Measurements from ENCODE around the gene PLCB1. TPM values are rescaled to one million over a fixed set of nuclear protein-coding genes. Genes with fewer than 3 reads are reported as not detected.

Gene PLCB1
- total RNA-seq, 1 experiment from 2014 or later: 4.4 TPM

DNA sequence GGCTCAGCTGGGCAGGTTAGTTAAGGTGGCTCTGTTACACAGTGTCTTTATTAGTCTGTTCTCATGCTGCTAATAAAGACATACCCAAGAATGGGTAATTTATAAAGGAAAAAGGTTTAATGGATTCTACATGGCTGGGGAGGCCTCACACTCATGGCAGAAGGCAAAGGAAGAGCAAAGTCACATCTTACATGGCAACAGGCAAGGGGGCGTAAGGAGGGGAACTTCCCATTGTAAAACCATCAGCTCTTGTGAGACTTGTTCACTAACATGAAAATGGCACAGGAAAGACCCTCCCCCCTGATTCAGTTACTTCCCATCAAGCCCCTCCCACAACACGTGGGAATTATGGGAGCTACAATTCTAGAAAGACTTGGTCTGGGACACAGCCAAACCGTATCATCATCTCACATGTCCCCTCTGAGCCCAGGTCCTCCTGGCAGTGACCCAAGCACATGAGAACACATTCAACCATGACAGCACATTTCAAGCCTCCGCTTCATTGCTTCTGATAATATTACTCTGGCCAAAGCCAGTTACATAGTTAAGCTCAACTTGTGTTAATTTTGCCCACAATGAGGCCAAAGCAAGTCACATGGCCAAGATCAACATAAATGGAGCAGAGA is 383.9 kb downstream of the PLCB1 start:
- Histone ChIP-seq H3F3A (ENCODE audit: low read length, unreplicated experiment) (no peaks in the 10 kb centered on the region), H3K79me2 (ENCODE audit: low read length) (no peaks in the 10 kb centered on the region), H3K4me1 (ENCODE audit: insufficient read depth, low read length) (no peaks in the 10 kb centered on the region), H3K36me3 (ENCODE audit: low read depth, low read length) (no peaks in the 10 kb centered on the region), H3K4me2 (ENCODE audit: low read length) (no peak overlapping the region), H3K27me3 (ENCODE audit: low read length) (peaks cover 32% of the 10 kb centered on the region), H3K9me3 (ENCODE audit: low read length) (no peaks in the 10 kb centered on the region), H3K4me3 (ENCODE audit: low read length) (no peak overlapping the region), H4K20me1 (ENCODE audit: low read length) (no peaks in the 10 kb centered on the region), H2AFZ (ENCODE audit: low read length) (no peak overlapping the region), H3K9ac (ENCODE audit: low read length) (no peak overlapping the region), H3K27ac (ENCODE audit: low read length) (no peak overlapping the region), H3K9me2 (replicated peaks; ENCODE audit: low read length) (no peaks in the 10 kb centered on the region)
- CTCF ChIA-PET: no interaction called here
- no peak for DNase-seq
- TF ChIP-seq EZH2 (IDR thresholded peaks at IDR 0.05; ENCODE audit: low read length, unreplicated experiment) (no peak), EZH2phosphoT487 (IDR thresholded peaks at IDR 0.05; ENCODE audit: borderline replicate concordance, low read length) (no peak)
- TF ChIP-seq, protein P1, sequence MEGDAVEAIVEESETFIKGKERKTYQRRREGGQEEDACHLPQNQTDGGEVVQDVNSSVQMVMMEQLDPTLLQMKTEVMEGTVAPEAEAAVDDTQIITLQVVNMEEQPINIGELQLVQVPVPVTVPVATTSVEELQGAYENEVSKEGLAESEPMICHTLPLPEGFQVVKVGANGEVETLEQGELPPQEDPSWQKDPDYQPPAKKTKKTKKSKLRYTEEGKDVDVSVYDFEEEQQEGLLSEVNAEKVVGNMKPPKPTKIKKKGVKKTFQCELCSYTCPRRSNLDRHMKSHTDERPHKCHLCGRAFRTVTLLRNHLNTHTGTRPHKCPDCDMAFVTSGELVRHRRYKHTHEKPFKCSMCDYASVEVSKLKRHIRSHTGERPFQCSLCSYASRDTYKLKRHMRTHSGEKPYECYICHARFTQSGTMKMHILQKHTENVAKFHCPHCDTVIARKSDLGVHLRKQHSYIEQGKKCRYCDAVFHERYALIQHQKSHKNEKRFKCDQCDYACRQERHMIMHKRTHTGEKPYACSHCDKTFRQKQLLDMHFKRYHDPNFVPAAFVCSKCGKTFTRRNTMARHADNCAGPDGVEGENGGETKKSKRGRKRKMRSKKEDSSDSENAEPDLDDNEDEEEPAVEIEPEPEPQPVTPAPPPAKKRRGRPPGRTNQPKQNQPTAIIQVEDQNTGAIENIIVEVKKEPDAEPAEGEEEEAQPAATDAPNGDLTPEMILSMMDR (conservative IDR thresholded peaks at IDR 0.05; ENCODE audit: low read depth, low read length): no peak
- POLR2A ChIA-PET (ENCODE audit: unreplicated experiment): no interaction called here
- no TSS peak for BruUV-seq (replicated peaks)
- ATAC-seq: no peak
- intact Hi-C loops (cut with micrococcal nuclease): no loop called here

DNA sequence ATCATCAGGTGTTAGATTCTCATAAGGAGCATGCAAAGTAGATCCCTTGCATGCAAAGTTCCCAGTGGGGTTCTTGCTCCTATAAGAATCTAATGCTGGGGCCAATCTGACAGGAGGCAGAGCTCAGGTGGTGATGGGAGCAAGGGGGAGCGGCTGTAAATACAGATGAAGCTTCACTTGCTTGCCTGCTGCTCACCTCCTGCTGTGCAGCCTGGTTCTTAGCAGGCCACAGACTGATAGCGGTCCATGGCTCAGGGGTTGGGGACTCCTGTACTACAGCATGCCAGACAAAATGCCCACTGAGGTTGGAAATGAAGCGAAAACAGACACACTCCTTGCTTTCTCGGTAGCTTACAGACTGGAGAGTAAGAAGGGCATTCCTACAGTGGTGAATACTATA is 386.8 kb downstream of the PLCB1 start:
- Histone ChIP-seq H3K9ac (ENCODE audit: low read length) (no peak overlapping the region), H3K27me3 (ENCODE audit: low read length) (0 out of 2 replicates have a peak, but pooled peaks cover 17% of the 10 kb centered on the region), H3K36me3 (ENCODE audit: low read depth, low read length) (no peaks in the 10 kb centered on the region), H3K4me2 (ENCODE audit: low read length) (no peak overlapping the region), H3F3A (ENCODE audit: low read length, unreplicated experiment) (no peaks in the 10 kb centered on the region), H2AFZ (ENCODE audit: low read length) (no peak overlapping the region), H3K9me3 (ENCODE audit: low read length) (no peaks in the 10 kb centered on the region), H3K4me1 (ENCODE audit: insufficient read depth, low read length) (no peaks in the 10 kb centered on the region), H4K20me1 (ENCODE audit: low read length) (no peaks in the 10 kb centered on the region), H3K79me2 (ENCODE audit: low read length) (no peaks in the 10 kb centered on the region), H3K9me2 (replicated peaks; ENCODE audit: low read length) (no peaks in the 10 kb centered on the region), H3K27ac (ENCODE audit: low read length) (no peak overlapping the region), H3K4me3 (ENCODE audit: low read length) (no peak overlapping the region)
- ATAC-seq: no peak
- no TSS peak for BruUV-seq (replicated peaks)
- ChIA-PET CTCF (no interaction called here), POLR2A (ENCODE audit: unreplicated experiment) (no interaction called here)
- no peak for TF ChIP-seq EZH2phosphoT487 (IDR thresholded peaks at IDR 0.05; ENCODE audit: borderline replicate concordance, low read length)
- TF ChIP-seq, protein P1 (conservative IDR thresholded peaks at IDR 0.05; ENCODE audit: low read depth, low read length): no peak
- no peak for TF ChIP-seq EZH2 (IDR thresholded peaks at IDR 0.05; ENCODE audit: low read length, unreplicated experiment)
- no peak for DNase-seq
- intact Hi-C loops (cut with micrococcal nuclease): no loop called here

DNA sequence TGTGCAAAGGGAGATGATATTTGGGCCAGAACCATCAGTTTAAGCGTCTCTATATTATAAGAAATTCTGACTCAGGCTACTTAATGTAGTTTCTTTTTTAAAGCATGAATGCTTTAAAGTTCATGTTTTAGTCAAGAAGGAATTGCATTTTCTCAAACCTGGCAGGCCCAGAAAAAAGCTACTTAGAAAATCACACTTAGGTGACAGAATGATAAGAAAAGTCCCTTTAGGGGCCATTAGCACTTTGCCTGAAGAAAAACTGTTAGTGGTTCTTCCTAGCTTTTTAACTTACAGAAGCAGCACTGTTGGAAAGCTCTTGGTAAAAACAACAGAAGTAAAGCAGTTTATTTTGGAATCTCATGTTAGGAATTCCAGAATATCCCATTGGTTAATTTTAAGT is 387.8 kb downstream of the PLCB1 start:
- no peak overlapping the region for H3K27ac ChIP-seq (ENCODE audit: low read length)
- no peaks in the 10 kb centered on the region for H3K9me3 ChIP-seq (ENCODE audit: low read length)
- no peak overlapping the region for H2AFZ ChIP-seq (ENCODE audit: low read length)
- H3K4me2 ChIP-seq (ENCODE audit: low read length): no peak overlapping the region
- 0 out of 2 replicates have a peak, but pooled peaks cover 22% of the 10 kb centered on the region for H3K27me3 ChIP-seq (ENCODE audit: low read length)
- CTCF ChIA-PET: no interaction called here
- H3K4me1 ChIP-seq (ENCODE audit: insufficient read depth, low read length): no peaks in the 10 kb centered on the region
- POLR2A ChIA-PET (ENCODE audit: unreplicated experiment): no interaction called here
- ATAC-seq: no peak
- no peaks in the 10 kb centered on the region for H4K20me1 ChIP-seq (ENCODE audit: low read length)
- no peaks in the 10 kb centered on the region for H3F3A ChIP-seq (ENCODE audit: low read length, unreplicated experiment)
- H3K9ac ChIP-seq (ENCODE audit: low read length): no peak overlapping the region
- TF ChIP-seq EZH2phosphoT487 (IDR thresholded peaks at IDR 0.05; ENCODE audit: borderline replicate concordance, low read length): no peak
- TF ChIP-seq, protein P1 (conservative IDR thresholded peaks at IDR 0.05; ENCODE audit: low read depth, low read length): no peak
- TF ChIP-seq EZH2 (IDR thresholded peaks at IDR 0.05; ENCODE audit: low read length, unreplicated experiment): no peak
- DNase-seq: no peak
- H3K4me3 ChIP-seq (ENCODE audit: low read length): no peak overlapping the region
- H3K36me3 ChIP-seq (ENCODE audit: low read depth, low read length): no peaks in the 10 kb centered on the region
- no TSS peak for BruUV-seq (replicated peaks)
- H3K9me2 ChIP-seq (replicated peaks; ENCODE audit: low read length): no peaks in the 10 kb centered on the region
- no peaks in the 10 kb centered on the region for H3K79me2 ChIP-seq (ENCODE audit: low read length)
- intact Hi-C loops (cut with micrococcal nuclease): loop anchor here (10.0 kb wide), 1 partner anchor 205 kb away; no protein-coding TSS in a partner anchor

Data from PC-3 (cell line).